ENCODE data around the gene MCF2L2. TPM values are rescaled to one million over a fixed set of nuclear protein-coding genes. Genes with fewer than 3 reads are reported as not detected.

The MCF2L2 gene
- total and polyA plus RNA-seq, 2 donors (not counting 3 experiments of a cell fraction or from before 2014, with no cell fraction given), result 0.15 to 1.1 TPM

DNA sequence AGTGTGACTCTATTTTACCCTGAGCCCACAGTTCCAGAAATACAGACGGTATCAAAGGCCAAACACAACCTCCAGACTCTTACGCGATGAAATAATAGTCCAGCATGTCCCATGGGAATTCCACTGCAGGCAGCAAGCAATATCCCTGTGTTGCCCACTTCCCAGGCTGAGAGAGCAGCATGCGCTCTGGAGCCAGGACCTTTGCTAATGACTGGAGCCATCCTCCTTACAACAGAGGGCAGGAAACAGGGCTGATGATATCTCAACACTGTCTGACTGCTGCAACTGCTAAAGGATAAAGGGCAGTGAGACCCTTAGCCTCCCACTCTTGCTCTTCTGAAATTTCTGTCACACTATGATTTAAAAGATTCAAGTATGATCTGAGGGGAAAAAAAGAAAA lies 34.8 kb downstream of the MCF2L2 start:
- Histone ChIP-seq H4K20me1 (replicated peaks; ENCODE audit: control insufficient read depth, extremely low read depth, insufficient read depth, low read length) (no peaks in the 10 kb centered on the region), H3K27ac (ENCODE audit: insufficient read depth, low read depth, low read length) (no peak overlapping the region), H3K9me1 (replicated peaks; ENCODE audit: control insufficient read depth, extremely low read depth, insufficient read depth, low read length) (no peaks in the 10 kb centered on the region), H3K4me3 (replicated peaks in 1 of 3; ENCODE audit: insufficient read depth in 1 of 3, low read depth in 1 of 3, low read length in 3 of 3) (no peak overlapping the region), H2AFZ (ENCODE audit: low read depth, low read length) (no peak overlapping the region), H3K79me2 (ENCODE audit: control insufficient read depth, insufficient read depth, low read length) (no peaks in the 10 kb centered on the region), H3K27me3 (ENCODE audit: control insufficient read depth in 2 of 2, insufficient read depth in 2 of 2, low read length in 2 of 2) (peaks cover 8 to 19% of the 10 kb centered on the region in 2 experiments), H3K4me2 (ENCODE audit: insufficient read depth, low read length) (no peak overlapping the region), H3K36me3 (ENCODE audit: control insufficient read depth in 2 of 2, extremely low read depth in 1 of 2, insufficient read depth in 2 of 2, low read length in 2 of 2) (no peaks in the 10 kb centered on the region), H3K9ac (replicated peaks; ENCODE audit: extremely low read depth, insufficient read depth, low read length) (no peak overlapping the region), H3K4me1 (ENCODE audit: control insufficient read depth, extremely low read depth, insufficient read depth, low read length) (no peaks in the 10 kb centered on the region), H3K9me3 (replicated peaks; ENCODE audit: control insufficient read depth, insufficient read depth, low read length) (no peaks in the 10 kb centered on the region)
- FAIRE-seq, result no peak
- TF ChIP-seq POLR2A (IDR thresholded peaks at IDR 0.05; ENCODE audit: low read depth, low read length), result no peak
- TF ChIP-seq JUN (IDR thresholded peaks at IDR 0.05; ENCODE audit: borderline replicate concordance, insufficient read depth, insufficient read length, low read depth), result no peak
- no peak for TF ChIP-seq POLR2AphosphoS5 (IDR thresholded peaks at IDR 0.05; ENCODE audit: insufficient read depth, low read depth, low read length)
- no peak for TF ChIP-seq EZH2 (IDR thresholded peaks at IDR 0.05; ENCODE audit: borderline replicate concordance, low read depth, low read length, severe bottlenecking)
- no peak for TF ChIP-seq GATA2 (IDR thresholded peaks at IDR 0.05; ENCODE audit: insufficient read depth, insufficient read length, low read depth, low read length)
- TF ChIP-seq, protein P1, sequence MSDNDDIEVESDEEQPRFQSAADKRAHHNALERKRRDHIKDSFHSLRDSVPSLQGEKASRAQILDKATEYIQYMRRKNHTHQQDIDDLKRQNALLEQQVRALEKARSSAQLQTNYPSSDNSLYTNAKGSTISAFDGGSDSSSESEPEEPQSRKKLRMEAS (IDR thresholded peaks at IDR 0.05; ENCODE audit: insufficient read depth, insufficient read length), result no peak
- no peak for TF ChIP-seq MYC (IDR thresholded peaks at IDR 0.05; ENCODE audit: low read depth, low read length)
- TF ChIP-seq, protein P2, sequence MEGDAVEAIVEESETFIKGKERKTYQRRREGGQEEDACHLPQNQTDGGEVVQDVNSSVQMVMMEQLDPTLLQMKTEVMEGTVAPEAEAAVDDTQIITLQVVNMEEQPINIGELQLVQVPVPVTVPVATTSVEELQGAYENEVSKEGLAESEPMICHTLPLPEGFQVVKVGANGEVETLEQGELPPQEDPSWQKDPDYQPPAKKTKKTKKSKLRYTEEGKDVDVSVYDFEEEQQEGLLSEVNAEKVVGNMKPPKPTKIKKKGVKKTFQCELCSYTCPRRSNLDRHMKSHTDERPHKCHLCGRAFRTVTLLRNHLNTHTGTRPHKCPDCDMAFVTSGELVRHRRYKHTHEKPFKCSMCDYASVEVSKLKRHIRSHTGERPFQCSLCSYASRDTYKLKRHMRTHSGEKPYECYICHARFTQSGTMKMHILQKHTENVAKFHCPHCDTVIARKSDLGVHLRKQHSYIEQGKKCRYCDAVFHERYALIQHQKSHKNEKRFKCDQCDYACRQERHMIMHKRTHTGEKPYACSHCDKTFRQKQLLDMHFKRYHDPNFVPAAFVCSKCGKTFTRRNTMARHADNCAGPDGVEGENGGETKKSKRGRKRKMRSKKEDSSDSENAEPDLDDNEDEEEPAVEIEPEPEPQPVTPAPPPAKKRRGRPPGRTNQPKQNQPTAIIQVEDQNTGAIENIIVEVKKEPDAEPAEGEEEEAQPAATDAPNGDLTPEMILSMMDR (IDR thresholded peaks at IDR 0.05; ENCODE audit: extremely low read depth in 1 of 2, insufficient read depth in 1 of 2, low read depth in 1 of 2, low read length in 2 of 2), result no peak
- TF ChIP-seq FOS (IDR thresholded peaks at IDR 0.05; ENCODE audit: borderline replicate concordance, insufficient read depth, low read length), result no peak
- BruUV-seq (replicated peaks), result no TSS peak
- dilution Hi-C loops (cut with MboI; ENCODE audit: extremely low pct_ligation_motif_present, low sequenced_read_pairs) (no loop called here), intact Hi-C loops (cut with micrococcal nuclease) (no loop called here)
- no peak for DNase-seq (ENCODE audit: low read depth, low spot score)
- ChIA-PET POLR2A (no interaction called here), CTCF (no interaction called here)
